Kidney (tissue), 14 donors: Measurements from ENCODE around the gene PROP1. TPM values are rescaled to one million over a fixed set of nuclear protein-coding genes. Genes with fewer than 3 reads are reported as not detected.
"Not testable (repeated sequence)": the region's sequence is repeated elsewhere in the genome, so short reads cannot be mapped to it uniquely, and the experiment has no call there.

ENCODE experiments used
- DNase-seq, 5 donors: peaks; one replicate each; pipeline ENCODE4 v3.0.0-alpha.2; 2013 to 2020
- FAIRE-seq: peaks from 2 replicates; lab custom pipeline; 2012; peaks lifted over from hg19 to GRCh38; lab: Jason Lieb, UNC
- H3K27ac ChIP-seq, 2 donors: one replicate each; pipeline ENCODE4 v1.7.0; 2013; ENCODE audit warnings: low read depth in 2 of 2, low read length in 2 of 2, inconsistent platforms in 1 of 2
- H3K27me3 ChIP-seq: one replicate; pipeline ENCODE4 v1.7.1; 2013; ENCODE audit warnings: low read length, inconsistent platforms; ENCODE audit not compliant: control insufficient read depth, insufficient read depth
- H3K36me3 ChIP-seq, 3 donors: one replicate each; pipeline versions ENCODE4 v1.7.0 to v1.7.1; 2013; ENCODE audit warnings: low read length in 3 of 3, control low read depth in 1 of 3, inconsistent platforms in 1 of 3; ENCODE audit not compliant: insufficient read depth in 3 of 3, control insufficient read depth in 2 of 3
- H3K4me1 ChIP-seq, 3 donors: one replicate each; pipeline versions ENCODE4 v1.7.0 to v1.7.1; 2013; ENCODE audit warnings: low read length in 3 of 3, inconsistent platforms in 1 of 3, low read depth in 1 of 3; ENCODE audit not compliant: control insufficient read depth in 2 of 3, insufficient read depth in 2 of 3
- H3K4me3 ChIP-seq, 3 donors: one replicate each; pipeline versions ENCODE4 v1.7.0 to v1.8.1; 2013; ENCODE audit warnings: low read length in 3 of 3, control low read depth in 1 of 3, inconsistent platforms in 1 of 3
- H3K9ac ChIP-seq, 3 donors: one replicate each; pipeline versions ENCODE4 v1.7.0 to v1.7.1; 2013; ENCODE audit warnings: low read length in 3 of 3, control low read depth in 1 of 3, inconsistent platforms in 1 of 3
- H3K9me3 ChIP-seq, 3 donors: one replicate each; pipeline versions ENCODE4 v1.7.0 to v1.7.1; 2013; ENCODE audit warnings: low read length in 3 of 3, control low read depth in 1 of 3, inconsistent platforms in 1 of 3; ENCODE audit not compliant: control insufficient read depth in 2 of 3, insufficient read depth in 1 of 3
- intact Hi-C: fragments of 100-400 bp; cut with DNase I; formaldehyde crosslinking; loops from one replicate; pipeline ENCODE4 v1.11.1; 2022
- polyA plus RNA-seq: library from polyadenylated mRNA; stranded (reverse); fragments of 350-450 nt; fragmentation: Illumina TruSeq; extraction: RNeasy Lipid Tissue Mini Kit (QIAGEN cat#74804); gene quantifications from one replicate; pipeline ENCODE4 v1.2.3, GENCODE V29; 2014; ENCODE audit warnings: low read depth, low replicate concordance; ENCODE audit not compliant: insufficient read depth
- total RNA-seq: library from RNA; stranded (reverse); fragmentation: NEBNext Ultra II Directional; extraction: Animal tissue kit (Norgen Biotek cat#: 25700); gene quantifications from one replicate; pipeline ENCODE4 v1.2.1, GENCODE V29; 2021
- TF ChIP-seq, protein P1 (sequence below): IDR thresholded peaks from 3 replicates; pipeline ENCODE4 v1.5.1; 2012; ENCODE audit warnings: mild to moderate bottlenecking, moderate library complexity, borderline replicate concordance; ENCODE audit not compliant: insufficient read depth; ENCODE audit errors: extremely low read depth
- donor health status: control.
- donor health status: control.
- donor health status: control.
- donor health status: control.
- donor health status: control.
- donor health status: DM: yes; HTN: yes; CAD: no.
- donor health status: Normal renal cell carcinoma (clear cell type).

The PROP1 gene
- total and polyA plus RNA-seq, 2 donors from 2014 or later, result not detected

DNA sequence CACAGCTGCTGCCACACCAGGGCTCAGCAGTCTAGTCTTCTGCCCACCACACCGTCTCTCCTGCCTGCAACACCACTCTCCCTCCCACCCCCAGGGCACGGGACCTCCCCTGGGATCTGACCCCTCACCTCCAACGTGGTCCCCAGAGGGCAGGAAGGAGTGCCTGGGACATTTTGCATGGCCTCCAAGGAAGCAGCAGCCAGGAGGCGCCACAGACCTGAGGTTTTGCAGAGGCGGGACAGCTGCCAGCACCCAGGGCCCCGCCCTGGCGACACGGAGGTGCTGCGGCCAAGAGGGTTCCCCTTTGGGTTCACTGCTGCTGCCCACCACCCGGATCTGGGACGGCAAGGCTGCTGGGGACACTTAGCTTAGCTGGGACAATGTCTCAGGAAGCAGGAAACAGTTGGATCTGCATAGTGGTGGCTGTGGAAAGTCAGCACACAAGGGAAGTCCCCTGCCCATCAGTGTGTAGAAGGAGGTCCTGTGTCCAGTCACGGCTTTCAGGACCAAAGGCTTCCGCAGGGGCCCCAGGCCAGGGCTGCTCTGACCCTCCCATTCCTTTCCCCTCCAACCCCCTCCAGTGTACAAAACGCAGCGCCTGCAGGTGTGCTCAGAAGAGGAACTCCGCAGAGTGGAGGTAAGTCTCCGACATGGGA lies 13.8 kb downstream of the PROP1 start:
- H3K9me3 ChIP-seq, result no peaks in the 10 kb centered on the region
- FAIRE-seq (no peak), DNase-seq (peak in 1 of 5 donors; percentile 52)
- H3K27me3 ChIP-seq, result peaks cover 20% of the 10 kb centered on the region
- no peak overlapping the region for H3K9ac ChIP-seq
- H3K27ac ChIP-seq, result no peak overlapping the region
- no peaks in the 10 kb centered on the region for H3K4me1 ChIP-seq
- TF ChIP-seq, protein P1, sequence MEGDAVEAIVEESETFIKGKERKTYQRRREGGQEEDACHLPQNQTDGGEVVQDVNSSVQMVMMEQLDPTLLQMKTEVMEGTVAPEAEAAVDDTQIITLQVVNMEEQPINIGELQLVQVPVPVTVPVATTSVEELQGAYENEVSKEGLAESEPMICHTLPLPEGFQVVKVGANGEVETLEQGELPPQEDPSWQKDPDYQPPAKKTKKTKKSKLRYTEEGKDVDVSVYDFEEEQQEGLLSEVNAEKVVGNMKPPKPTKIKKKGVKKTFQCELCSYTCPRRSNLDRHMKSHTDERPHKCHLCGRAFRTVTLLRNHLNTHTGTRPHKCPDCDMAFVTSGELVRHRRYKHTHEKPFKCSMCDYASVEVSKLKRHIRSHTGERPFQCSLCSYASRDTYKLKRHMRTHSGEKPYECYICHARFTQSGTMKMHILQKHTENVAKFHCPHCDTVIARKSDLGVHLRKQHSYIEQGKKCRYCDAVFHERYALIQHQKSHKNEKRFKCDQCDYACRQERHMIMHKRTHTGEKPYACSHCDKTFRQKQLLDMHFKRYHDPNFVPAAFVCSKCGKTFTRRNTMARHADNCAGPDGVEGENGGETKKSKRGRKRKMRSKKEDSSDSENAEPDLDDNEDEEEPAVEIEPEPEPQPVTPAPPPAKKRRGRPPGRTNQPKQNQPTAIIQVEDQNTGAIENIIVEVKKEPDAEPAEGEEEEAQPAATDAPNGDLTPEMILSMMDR, result no peak
- H3K4me3 ChIP-seq, result no peak overlapping the region
- H3K36me3 ChIP-seq, result no peaks in the 10 kb centered on the region
- intact Hi-C loops, result no loop called here

DNA sequence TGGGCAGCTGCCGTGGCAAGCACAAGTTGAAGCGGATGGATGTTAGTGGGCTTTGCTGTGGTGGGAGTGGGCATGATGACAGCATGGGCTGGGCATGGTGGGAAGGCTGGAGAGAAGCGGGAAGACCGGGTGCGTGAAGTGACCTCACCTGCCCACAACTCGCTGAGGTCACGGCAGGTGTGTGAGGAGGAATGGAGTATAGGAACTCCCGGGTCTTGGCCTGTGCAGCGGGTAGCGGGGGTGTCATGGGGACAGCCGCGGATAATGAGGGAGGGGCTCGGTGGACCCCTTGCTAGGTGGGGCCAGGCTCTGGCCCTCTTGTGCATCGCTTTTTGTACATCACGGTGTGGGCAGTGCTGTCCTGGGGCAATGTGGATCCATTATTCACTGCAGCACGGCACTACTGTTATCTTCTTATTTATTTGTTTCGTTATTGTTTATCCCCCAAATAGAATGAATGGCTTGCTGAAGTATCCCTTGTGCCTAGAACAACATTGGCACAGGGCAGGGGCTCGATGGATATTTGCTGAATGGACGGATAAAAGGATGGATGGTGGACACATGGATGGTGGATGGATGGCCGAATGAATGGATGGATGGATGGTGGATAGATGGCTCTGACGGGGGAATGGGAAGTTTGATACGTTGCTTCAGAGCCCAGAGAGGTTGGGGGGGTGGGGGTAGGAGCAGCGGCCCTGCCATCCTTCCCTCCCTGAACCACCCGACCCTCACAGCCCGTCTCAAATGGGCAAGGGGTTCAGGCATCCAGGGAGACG lies 14.6 kb downstream of the PROP1 start:
- TF ChIP-seq, protein P1, result no peak
- FAIRE-seq (no peak), DNase-seq (no peak)
- H3K36me3 ChIP-seq, result no peaks in the 10 kb centered on the region
- H3K27ac ChIP-seq, result no peak overlapping the region
- intact Hi-C loops, result no loop called here
- H3K9me3 ChIP-seq, result no peaks in the 10 kb centered on the region
- no peak overlapping the region for H3K9ac ChIP-seq
- H3K4me1 ChIP-seq, result no peaks in the 10 kb centered on the region
- H3K27me3 ChIP-seq, result peaks cover 16% of the 10 kb centered on the region
- H3K4me3 ChIP-seq, result no peak overlapping the region

DNA sequence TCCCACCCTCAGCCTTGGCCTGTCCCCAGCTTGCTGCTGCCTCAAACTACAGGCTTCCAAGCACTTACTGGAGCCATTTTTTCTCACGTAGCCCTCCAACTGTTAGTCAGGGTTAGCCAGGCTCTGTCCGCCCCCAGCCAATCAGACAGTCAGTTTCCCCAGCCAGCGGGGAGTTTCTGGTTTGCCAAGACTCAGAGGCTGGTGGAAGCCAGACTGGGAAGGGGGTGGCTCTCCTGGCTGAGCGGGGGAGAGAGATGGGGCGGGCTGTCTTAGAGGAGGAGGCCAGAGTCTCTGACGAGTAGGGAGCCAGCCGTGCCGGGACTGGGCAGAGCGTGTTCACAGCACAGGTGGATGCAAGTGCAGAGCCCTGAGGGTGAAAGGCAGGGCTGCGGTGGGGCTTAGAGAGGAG lies 15.3 kb downstream of the PROP1 start:
- Histone ChIP-seq H3K27ac (no peak overlapping the region), H3K9ac (no peak overlapping the region), H3K4me3 (no peak overlapping the region), H3K9me3 (peaks cover 0 to 1% (median 0%) of the 10 kb centered on the region in 3 donors), H3K27me3 (peaks cover 15% of the 10 kb centered on the region), H3K4me1 (no peaks in the 10 kb centered on the region), H3K36me3 (no peaks in the 10 kb centered on the region)
- FAIRE-seq, result no peak
- TF ChIP-seq, protein P1, result no peak
- intact Hi-C loops, result no loop called here
- peak in 3 of 5 donors; percentile 43 to 56 (median 47) for DNase-seq

DNA sequence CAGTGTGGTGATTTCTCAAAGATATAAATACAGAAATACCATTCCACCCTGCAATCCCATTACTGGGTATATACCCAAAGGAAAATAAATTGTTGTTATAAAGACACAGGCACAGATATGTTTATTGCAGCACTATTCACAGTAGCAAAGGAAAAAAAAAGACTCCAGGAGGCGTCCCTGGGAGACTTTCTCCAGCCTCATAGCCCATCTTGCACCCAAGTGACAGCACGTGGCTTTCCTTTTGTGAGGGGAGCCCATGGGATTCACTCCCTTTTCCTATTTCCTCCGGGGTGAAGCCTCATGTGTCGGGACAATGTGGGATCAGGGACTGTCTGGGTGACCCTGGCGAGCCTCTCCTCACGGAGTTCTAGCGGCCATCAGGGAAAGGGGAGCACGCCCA lies 18.4 kb downstream of the PROP1 start:
- FAIRE-seq, DNase-seq, H3K9ac ChIP-seq, H3K27ac ChIP-seq, intact Hi-C loops, H3K27me3 ChIP-seq, H3K4me3 ChIP-seq, H3K9me3 ChIP-seq, H3K4me1 ChIP-seq, H3K36me3 ChIP-seq: not testable (repeated sequence)
